NCI-H2107 treated with DMSO at 0.1 percent for 48 hours (cell line): ENCODE data around the gene TMC1.
A peak's percentile ranks its signal among the peaks of the same experiment; 100 is the strongest.

Source experiments
- DNase-seq: peaks from one replicate; lab custom pipeline; 2025; ENCODE audit not compliant: unreplicated experiment; lab: John Stamatoyannopoulos, UW

Gene TMC1

GRCh38 chr9:72565535-72565934, 44.1 kb downstream of the TMC1 start:
- no peak for DNase-seq

- no peak for DNase-seq
Observed at GRCh38 chr9:72574156-72574810, 52.9 kb downstream of the TMC1 start.

- no peak for DNase-seq
Observed at GRCh38 chr9:72575666-72576065, 54.3 kb downstream of the TMC1 start.

GRCh38 chr9:72576087-72576486, 54.7 kb downstream of the TMC1 start:
- no peak for DNase-seq

GRCh38 chr9:72577212-72577753, 55.9 kb downstream of the TMC1 start:
- DNase-seq: no peak

GRCh38 chr9:72579190-72579589, 57.8 kb downstream of the TMC1 start:
- no peak for DNase-seq

- DNase-seq: no peak
Observed at GRCh38 chr9:72579880-72580550, 58.6 kb downstream of the TMC1 start.

- no peak for DNase-seq
Observed at GRCh38 chr9:72581694-72582093, 60.3 kb downstream of the TMC1 start.

- DNase-seq: no peak
Observed at GRCh38 chr9:72583370-72583769, 62.0 kb downstream of the TMC1 start.

GRCh38 chr9:72586388-72587130, 65.2 kb downstream of the TMC1 start:
- DNase-seq: no peak

GRCh38 chr9:72588336-72588735, 66.9 kb downstream of the TMC1 start:
- DNase-seq: no peak

- no peak for DNase-seq
Observed at GRCh38 chr9:72589667-72590521, 68.5 kb downstream of the TMC1 start.

GRCh38 chr9:72590824-72591223, 69.4 kb downstream of the TMC1 start:
- no peak for DNase-seq

- peak; percentile 67 for DNase-seq
Observed at GRCh38 chr9:72592502-72593403, 71.3 kb downstream of the TMC1 start.

GRCh38 chr9:72596451-72597180, 75.2 kb downstream of the TMC1 start:
- no peak for DNase-seq

GRCh38 chr9:72597181-72597517, 75.7 kb downstream of the TMC1 start:
- no peak for DNase-seq

GRCh38 chr9:72597601-72598000, 76.2 kb downstream of the TMC1 start:
- DNase-seq: no peak

GRCh38 chr9:72598639-72599038, 77.2 kb downstream of the TMC1 start:
- DNase-seq: no peak

- no peak for DNase-seq
Observed at GRCh38 chr9:72599874-72600534, 78.6 kb downstream of the TMC1 start.
